ENCODE measurements around the gene KLF7. TPM values are rescaled to one million over a fixed set of nuclear protein-coding genes. Genes with fewer than 3 reads are reported as not detected.

KLF7 gene
- polyA plus RNA-seq, 3 donors, result 9.4 to 40.7 (median 10.3) TPM

DNA sequence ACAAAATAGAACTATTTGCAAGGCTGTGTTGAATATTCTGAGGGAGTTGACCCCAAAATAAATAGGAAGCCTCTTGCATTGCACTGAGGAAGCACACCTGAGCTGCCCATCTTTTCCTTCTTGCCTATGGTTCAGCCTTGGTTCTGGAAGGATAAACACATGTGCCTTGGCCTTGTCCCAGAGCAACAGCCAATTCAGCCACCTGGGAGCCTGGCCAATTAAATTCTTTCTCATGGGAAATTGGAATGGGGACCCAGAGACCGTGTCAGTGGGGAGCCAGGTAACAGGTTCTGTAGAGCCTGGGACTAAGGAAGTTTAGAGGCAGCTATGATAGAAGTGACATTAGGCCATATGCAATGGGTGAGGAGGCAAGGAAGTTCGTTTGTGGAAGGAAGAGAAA lies 99.6 kb downstream of the KLF7 start:
- no peak overlapping the region for H3K27ac Mint-ChIP-seq
- no peaks in the 10 kb centered on the region for H3K27me3 ChIP-seq (ENCODE audit: control insufficient read depth in 2 of 2, insufficient read depth in 2 of 2, low read length in 2 of 2)
- WGBS (ENCODE audit: insufficient coverage), result 91% methylated on average over 1 of the region's 2 CpGs

DNA sequence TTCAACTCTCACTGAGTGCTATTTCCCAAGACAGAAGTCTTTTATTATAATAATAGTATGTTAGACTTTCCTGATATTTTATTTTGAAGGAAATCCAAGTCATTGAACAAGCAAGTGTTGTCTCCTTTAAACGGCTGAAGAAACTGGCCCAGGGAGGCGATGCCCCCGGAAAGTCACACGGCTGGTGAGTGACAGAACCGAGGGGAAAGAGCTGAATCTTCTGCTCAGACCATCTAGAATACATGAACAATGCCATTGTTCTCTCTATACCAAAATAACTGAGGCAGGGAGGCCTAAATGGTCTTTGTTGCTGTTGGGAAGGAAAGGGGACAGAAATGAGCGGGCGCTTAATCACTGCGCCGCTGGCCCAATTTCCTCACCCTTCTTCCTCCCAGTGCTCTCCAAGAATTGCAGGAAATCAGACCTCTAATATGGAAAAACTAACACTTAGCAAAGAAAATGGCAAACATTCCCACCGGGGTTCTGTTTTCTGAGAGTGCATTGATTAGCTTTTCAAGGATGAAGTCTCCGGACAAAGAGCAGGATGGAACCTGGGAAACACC lies 101.5 kb downstream of the KLF7 start:
- Histone ChIP-seq H3K79me2 (ENCODE audit: insufficient read depth, low read length) (no peaks in the 10 kb centered on the region), H3K9me3 (replicated peaks in 1 of 2; ENCODE audit: control insufficient read depth in 1 of 2, insufficient read depth in 1 of 2, low read length in 2 of 2) (no peaks in the 10 kb centered on the region), H3K4me2 (replicated peaks; ENCODE audit: extremely low read depth, low read length, poor library complexity, severe bottlenecking) (no peak overlapping the region), H3K36me3 (replicated peaks in 1 of 2; ENCODE audit: control insufficient read depth in 1 of 2, insufficient read depth in 2 of 2, low read length in 2 of 2) (no peaks in the 10 kb centered on the region), H3K27me3 (ENCODE audit: control insufficient read depth in 2 of 2, insufficient read depth in 2 of 2, low read length in 2 of 2) (no peaks in the 10 kb centered on the region), H3K4me3 (replicated peaks in 1 of 3; ENCODE audit: low read depth in 2 of 3, low read length in 3 of 3) (no peak overlapping the region), H4K20me1 (ENCODE audit: insufficient read depth, low read length) (no peaks in the 10 kb centered on the region), H3K27ac (ENCODE audit: low read depth in 1 of 2, low read length in 2 of 2) (no peak overlapping the region), H3K4me1 (ENCODE audit: control insufficient read depth in 1 of 2, insufficient read depth in 2 of 2, low read length in 2 of 2) (peaks cover 0 to 3% of the 10 kb centered on the region in 2 donors), H2AFZ (ENCODE audit: insufficient read depth, low read depth, low read length, poor library complexity, severe bottlenecking) (no peak overlapping the region), H3K9ac (ENCODE audit: insufficient read depth, low read length, poor library complexity, severe bottlenecking) (no peak overlapping the region)
- 81% methylated on average over 3 of the region's 11 CpGs for WGBS (ENCODE audit: insufficient coverage)
- Mint-ChIP-seq H3K27ac (no peak overlapping the region), H3K9me3 (peaks cover 0 to 1% (median 0%) of the 10 kb centered on the region in 7 donors), H3K4me3 (no peak overlapping the region), H3K36me3 (no peaks in the 10 kb centered on the region), H3K27me3 (ENCODE audit: low read depth in 3 of 3) (peaks cover 0 to 7% (median 2%) of the 10 kb centered on the region in 3 donors), H3K4me1 (peaks cover 9% of the 10 kb centered on the region)
- no peak for DNase-seq
- TF ChIP-seq, protein P1, sequence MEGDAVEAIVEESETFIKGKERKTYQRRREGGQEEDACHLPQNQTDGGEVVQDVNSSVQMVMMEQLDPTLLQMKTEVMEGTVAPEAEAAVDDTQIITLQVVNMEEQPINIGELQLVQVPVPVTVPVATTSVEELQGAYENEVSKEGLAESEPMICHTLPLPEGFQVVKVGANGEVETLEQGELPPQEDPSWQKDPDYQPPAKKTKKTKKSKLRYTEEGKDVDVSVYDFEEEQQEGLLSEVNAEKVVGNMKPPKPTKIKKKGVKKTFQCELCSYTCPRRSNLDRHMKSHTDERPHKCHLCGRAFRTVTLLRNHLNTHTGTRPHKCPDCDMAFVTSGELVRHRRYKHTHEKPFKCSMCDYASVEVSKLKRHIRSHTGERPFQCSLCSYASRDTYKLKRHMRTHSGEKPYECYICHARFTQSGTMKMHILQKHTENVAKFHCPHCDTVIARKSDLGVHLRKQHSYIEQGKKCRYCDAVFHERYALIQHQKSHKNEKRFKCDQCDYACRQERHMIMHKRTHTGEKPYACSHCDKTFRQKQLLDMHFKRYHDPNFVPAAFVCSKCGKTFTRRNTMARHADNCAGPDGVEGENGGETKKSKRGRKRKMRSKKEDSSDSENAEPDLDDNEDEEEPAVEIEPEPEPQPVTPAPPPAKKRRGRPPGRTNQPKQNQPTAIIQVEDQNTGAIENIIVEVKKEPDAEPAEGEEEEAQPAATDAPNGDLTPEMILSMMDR (IDR thresholded peaks at IDR 0.05), result no peak
- intact Hi-C loops (cut with micrococcal nuclease), result no loop called here

More for the DNA sequence above, 99.6 kb downstream of the KLF7 start:
- no peak overlapping the region for H3K4me3 ChIP-seq (replicated peaks in 1 of 3; ENCODE audit: low read depth in 2 of 3, low read length in 3 of 3)
- H3K9me3 Mint-ChIP-seq, result peaks cover 0 to 1% (median 0%) of the 10 kb centered on the region in 7 donors
- H3K36me3 Mint-ChIP-seq, result no peaks in the 10 kb centered on the region
- no peaks in the 10 kb centered on the region for H3K9me3 ChIP-seq (replicated peaks in 1 of 2; ENCODE audit: control insufficient read depth in 1 of 2, insufficient read depth in 1 of 2, low read length in 2 of 2)
- TF ChIP-seq, protein P1 (IDR thresholded peaks at IDR 0.05), result no peak
- peaks cover 9% of the 10 kb centered on the region for H3K4me1 Mint-ChIP-seq
- intact Hi-C loops (cut with micrococcal nuclease), result no loop called here
- H3K79me2 ChIP-seq (ENCODE audit: insufficient read depth, low read length), result no peaks in the 10 kb centered on the region
- H3K4me1 ChIP-seq (ENCODE audit: control insufficient read depth in 1 of 2, insufficient read depth in 2 of 2, low read length in 2 of 2), result peaks cover 0 to 3% of the 10 kb centered on the region in 2 donors
- H3K9ac ChIP-seq (ENCODE audit: insufficient read depth, low read length, poor library complexity, severe bottlenecking), result no peak overlapping the region
- H3K36me3 ChIP-seq (replicated peaks in 1 of 2; ENCODE audit: control insufficient read depth in 1 of 2, insufficient read depth in 2 of 2, low read length in 2 of 2), result no peaks in the 10 kb centered on the region
- peaks cover 0 to 7% (median 2%) of the 10 kb centered on the region in 3 donors for H3K27me3 Mint-ChIP-seq (ENCODE audit: low read depth in 3 of 3)
- H2AFZ ChIP-seq (ENCODE audit: insufficient read depth, low read depth, low read length, poor library complexity, severe bottlenecking), result no peak overlapping the region
- H3K27ac ChIP-seq (ENCODE audit: low read depth in 1 of 2, low read length in 2 of 2), result no peak overlapping the region
- no peaks in the 10 kb centered on the region for H4K20me1 ChIP-seq (ENCODE audit: insufficient read depth, low read length)
- DNase-seq, result no peak
- no peak overlapping the region for H3K4me3 Mint-ChIP-seq
- no peak overlapping the region for H3K4me2 ChIP-seq (replicated peaks; ENCODE audit: extremely low read depth, low read length, poor library complexity, severe bottlenecking)

Measured in CD14-positive monocyte (primary cell).